Stomach (tissue), 9 donors: Measurements from ENCODE around the gene FER1L5. TPM values are rescaled to one million over a fixed set of nuclear protein-coding genes. Genes with fewer than 3 reads are reported as not detected.

Experiments used
- DNase-seq, 2 donors: peaks; one replicate each; pipeline versions ENCODE4 v3.0.0 to v3.0.0-alpha.2; 2013 to 2019
- H3K27ac ChIP-seq, 5 donors: fragments of 200-600 bp in 4 of 5; sonication (generic) in 4 of 5; one replicate each; pipeline ENCODE4 v1.5.1; 2013 to 2019; ENCODE audit warnings: mild to moderate bottlenecking in 1 of 5, moderate library complexity in 1 of 5
- H3K27me3 ChIP-seq, 3 donors: fragments of 200-600 bp; sonication (generic); one replicate each; pipeline ENCODE4 v1.5.1; 2017 to 2019; ENCODE audit warnings: mixed run types in 1 of 3
- H3K36me3 ChIP-seq, 4 donors: fragments of 200-600 bp; sonication (generic); 1 replicate in 3 of 4; 2 replicates in 1 of 4; pipeline ENCODE4 v1.5.1; 2016 to 2019
- H3K4me1 ChIP-seq, 4 donors: fragments of 200-600 bp; sonication (generic); one replicate each; pipeline ENCODE4 v1.5.1; 2016 to 2019
- H3K4me3 ChIP-seq, 4 donors: fragments of 200-600 bp; sonication (generic) in 3 of 4; one replicate each; pipeline ENCODE4 v1.5.1; 2016 to 2019; ENCODE audit warnings: mild to moderate bottlenecking in 1 of 4
- H3K9me3 ChIP-seq, 4 donors: fragments of 200-600 bp; sonication (generic); one replicate each; pipeline ENCODE4 v1.5.1; 2016 to 2019
- CTCF ChIP-seq, 7 experiments: fragments of 450-650 bp in 4 of 7; fragments of 200-600 bp in 3 of 7; sonication (generic) in 3 of 7; IDR thresholded peaks; one replicate each; pipeline ENCODE4 v1.5.1; 2016 to 2019; ENCODE audit warnings: antibody characterized with exemption in 7 of 7, control low read depth in 2 of 7, mild to moderate bottlenecking in 1 of 7
- EP300 ChIP-seq: sonication (generic); formaldehyde crosslinking; IDR thresholded peaks from one replicate; pipeline ENCODE4 v1.6.1; 2017; ENCODE audit warnings: antibody characterized with exemption
- POLR2A ChIP-seq, 4 donors: fragments of 450-650 bp; IDR thresholded peaks; one replicate each; pipeline ENCODE4 v1.6.1; 2016; ENCODE audit warnings: antibody characterized with exemption in 4 of 4, control low read depth in 2 of 4, mild to moderate bottlenecking in 1 of 4, moderate library complexity in 1 of 4
- POLR2AphosphoS5 ChIP-seq, 3 donors: sonication (generic); formaldehyde crosslinking; IDR thresholded peaks; one replicate each; pipeline ENCODE4 v1.6.1; 2016; ENCODE audit warnings: antibody characterized with exemption in 3 of 3
- WGBS, 5 donors: extraction: QIAGEN DNeasy Blood & Tissue Kit in 3 of 5; methylation state at CpG; one replicate each; pipeline versions ENCODE4 v1.1.5 to v1.1.7; 2013 to 2018; 5-methylcytosine and 5-hydroxymethylcytosine counted together
- intact Hi-C: fragments of 100-400 bp; cut with DNase I; formaldehyde crosslinking; loops from one replicate; pipeline ENCODE4 v1.15.1; 2023; ENCODE audit warnings: low total_unique reads
- polyA plus RNA-seq, 3 donors: library from polyadenylated mRNA; stranded (reverse); fragments of 200-250 nt; gene quantifications; one replicate each; pipeline ENCODE4 v1.2.3, GENCODE V29; 2013
- total RNA-seq, 5 donors: library from RNA; depleted of rRNA; stranded (reverse); fragments of >200 nt; gene quantifications; one replicate each; pipeline versions ENCODE4 v1.1.0 to v1.2.3, GENCODE V29; 2014 to 2016
- donor health status: healthy with polysubstance abuse.
- donor health status: Bipolar disorder and iron deficiency.
- donor health status: healthy.

FER1L5 gene
- total and polyA plus RNA-seq, 8 donors = 0.03 to 0.73 (median 0.06) TPM; not detected in 5

GRCh38 chr2:96618596-96619283, 23.8 kb upstream of the FER1L5 start:
- TF ChIP-seq POLR2AphosphoS5 (IDR thresholded peaks at IDR 0.05) (no peak), POLR2A (IDR thresholded peaks at IDR 0.05) (no peak), EP300 (no peak), CTCF (IDR thresholded peaks at IDR 0.05) (no peak)
- intact Hi-C loops = no loop called here
- H3K4me1 ChIP-seq = peaks cover 0 to 28% (median 9%) of the 10 kb centered on the region in 4 donors
- H3K27ac ChIP-seq = peak overlapping the region in 2 of 5 donors; percentile 29 to 44
- H3K9me3 ChIP-seq = no peaks in the 10 kb centered on the region
- H3K4me3 ChIP-seq = no peak overlapping the region
- no peaks in the 10 kb centered on the region for H3K27me3 ChIP-seq
- H3K36me3 ChIP-seq = peaks cover 16 to 72% (median 58%) of the 10 kb centered on the region in 4 donors
- 81 to 90% (median 83%) methylated on average over 8 of the region's 8 CpGs for WGBS, 5 donors
- DNase-seq = no peak

DNA sequence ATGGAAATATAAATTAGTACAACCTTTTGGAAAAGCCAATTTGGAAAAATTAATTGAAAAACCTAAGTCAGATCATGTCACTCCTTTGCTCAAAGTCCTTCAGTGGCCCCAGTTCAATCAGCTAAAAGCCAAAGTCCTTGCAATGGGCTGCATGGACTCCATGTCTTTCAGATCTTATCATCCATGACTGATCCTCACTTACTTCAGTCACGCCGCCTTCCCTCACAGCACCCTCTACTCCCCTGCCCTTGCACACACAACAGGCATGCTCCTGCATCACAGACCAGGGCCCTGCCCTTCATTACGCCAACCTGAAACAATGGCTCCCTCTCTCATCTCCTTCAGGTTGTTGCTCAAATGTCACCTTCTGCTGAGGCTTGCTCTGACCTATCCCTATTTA, 20.0 kb upstream of the FER1L5 start:
- H3K36me3 ChIP-seq = peaks cover 12 to 55% (median 48%) of the 10 kb centered on the region in 4 donors
- no peak overlapping the region for H3K27ac ChIP-seq
- 87 to 93% (median 91%) methylated on average over 3 of the region's 3 CpGs for WGBS, 5 donors
- intact Hi-C loops = no loop called here
- TF ChIP-seq POLR2A (IDR thresholded peaks at IDR 0.05) = no peak
- TF ChIP-seq CTCF (IDR thresholded peaks at IDR 0.05) = no peak
- peaks cover 3 to 36% (median 20%) of the 10 kb centered on the region in 4 donors for H3K4me1 ChIP-seq
- no peaks in the 10 kb centered on the region for H3K27me3 ChIP-seq
- no peak for DNase-seq
- H3K4me3 ChIP-seq = no peak overlapping the region
- H3K9me3 ChIP-seq = no peaks in the 10 kb centered on the region

DNA sequence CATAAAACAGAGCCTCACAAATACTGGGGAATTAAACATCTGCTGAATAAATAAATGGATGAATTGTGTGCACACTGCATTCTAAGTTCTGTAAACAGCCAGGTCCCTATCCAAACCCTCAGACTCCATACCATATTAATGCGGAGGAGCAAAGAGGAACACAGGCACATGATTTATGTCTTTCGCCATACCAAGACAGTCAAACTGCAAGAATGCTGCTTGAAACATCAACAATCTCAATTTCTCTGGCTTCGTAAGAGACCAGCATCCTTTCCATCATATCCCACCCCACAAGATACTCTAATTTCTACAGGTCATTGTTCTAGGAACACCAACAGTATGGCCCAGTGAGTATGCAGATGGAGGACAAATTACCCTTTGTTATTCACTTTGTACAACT, 19.4 kb upstream of the FER1L5 start:
- peaks cover 17 to 57% (median 48%) of the 10 kb centered on the region in 4 donors for H3K36me3 ChIP-seq
- no peak overlapping the region for H3K4me3 ChIP-seq
- WGBS, 5 donors = 83 to 92% (median 87%) methylated on average over 3 of the region's 3 CpGs

More for the DNA sequence above, 19.4 kb upstream of the FER1L5 start:
- peaks cover 3 to 33% (median 20%) of the 10 kb centered on the region in 4 donors for H3K4me1 ChIP-seq
- no peaks in the 10 kb centered on the region for H3K9me3 ChIP-seq
- H3K27me3 ChIP-seq = no peaks in the 10 kb centered on the region
- intact Hi-C loops = no loop called here
- TF ChIP-seq POLR2AphosphoS5 (IDR thresholded peaks at IDR 0.05) (no peak), EP300 (no peak), POLR2A (IDR thresholded peaks at IDR 0.05) (no peak), CTCF (IDR thresholded peaks at IDR 0.05) (no peak)
- H3K27ac ChIP-seq = no peak overlapping the region
- no peak for DNase-seq
